ENCODE results near the gene PDK3. TPM values are rescaled to one million over a fixed set of nuclear protein-coding genes. Genes with fewer than 3 reads are reported as not detected.

Gene PDK3
- polyA plus RNA-seq, 1 experiment, result 2.9 TPM

- ChIA-PET CTCF (no interaction called here), POLR2A (no interaction called here)
- Histone ChIP-seq H3K27ac (ENCODE audit: low read depth, low read length) (no peak overlapping the region), H3K27me3 (ENCODE audit: control insufficient read depth, insufficient read depth, low read length) (no peaks in the 10 kb centered on the region), H3K9me3 (ENCODE audit: control insufficient read depth, insufficient read depth, low read length) (no peaks in the 10 kb centered on the region), H3K4me3 (ENCODE audit: low read depth, low read length) (no peak overlapping the region)
- no peak for TF ChIP-seq CTCF (IDR thresholded peaks at IDR 0.05; ENCODE audit: low read depth, low read length)
- DNase-seq (ENCODE audit: low read depth, low spot score), result no peak
Measured at GRCh38 chrX:24435060-24435459, 30.0 kb upstream of the PDK3 start.

GRCh38 chrX:24443918-24444317 is 21.2 kb upstream of the PDK3 start:
- ChIA-PET CTCF (no interaction called here), POLR2A (no interaction called here)
- H3K9me3 ChIP-seq (ENCODE audit: control insufficient read depth, insufficient read depth, low read length), result no peaks in the 10 kb centered on the region
- H3K4me3 ChIP-seq (ENCODE audit: low read depth, low read length), result no peak overlapping the region
- peaks cover 2% of the 10 kb centered on the region for H3K27me3 ChIP-seq (ENCODE audit: control insufficient read depth, insufficient read depth, low read length)
- DNase-seq (ENCODE audit: low read depth, low spot score), result no peak
- TF ChIP-seq CTCF (IDR thresholded peaks at IDR 0.05; ENCODE audit: low read depth, low read length), result no peak
- H3K27ac ChIP-seq (ENCODE audit: low read depth, low read length), result no peak overlapping the region

- ChIA-PET CTCF (no interaction called here), POLR2A (no interaction called here)
- Histone ChIP-seq H3K4me3 (ENCODE audit: low read depth, low read length) (no peak overlapping the region), H3K9me3 (ENCODE audit: control insufficient read depth, insufficient read depth, low read length) (no peaks in the 10 kb centered on the region), H3K27ac (ENCODE audit: low read depth, low read length) (no peak overlapping the region), H3K27me3 (ENCODE audit: control insufficient read depth, insufficient read depth, low read length) (peaks cover 2% of the 10 kb centered on the region)
- no peak for TF ChIP-seq CTCF (IDR thresholded peaks at IDR 0.05; ENCODE audit: low read depth, low read length)
- DNase-seq (ENCODE audit: low read depth, low spot score), result no peak
Measured at GRCh38 chrX:24444645-24445044, 20.4 kb upstream of the PDK3 start.

DNA sequence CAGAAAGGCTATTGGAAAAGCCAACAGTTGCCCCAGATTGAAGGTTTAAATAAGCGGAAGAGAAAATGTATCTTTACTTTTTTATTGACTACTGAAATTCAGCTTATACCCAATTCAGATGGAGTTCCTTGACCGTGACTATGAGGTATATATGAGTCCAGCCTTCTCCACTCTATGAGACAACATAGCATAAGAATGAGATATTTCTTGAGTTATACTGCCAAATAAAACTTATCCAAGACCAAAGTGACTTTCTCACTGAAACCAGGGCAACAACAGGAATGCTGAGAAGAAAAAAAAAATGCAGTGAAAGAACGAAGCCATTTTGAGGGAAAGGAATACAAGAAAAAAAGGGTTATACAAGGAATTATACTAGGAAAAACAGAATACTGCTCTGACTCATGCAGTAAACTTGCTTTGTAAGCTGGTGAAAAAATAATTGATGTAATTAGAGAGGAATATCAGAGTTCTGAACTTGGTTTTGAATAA is 16.3 kb upstream of the PDK3 start:
- TF ChIP-seq CTCF (IDR thresholded peaks at IDR 0.05; ENCODE audit: low read depth, low read length), result no peak
- ChIA-PET POLR2A (no interaction called here), CTCF (no interaction called here)
- H3K27me3 ChIP-seq (ENCODE audit: control insufficient read depth, insufficient read depth, low read length), result peaks cover 2% of the 10 kb centered on the region
- H3K9me3 ChIP-seq (ENCODE audit: control insufficient read depth, insufficient read depth, low read length), result no peaks in the 10 kb centered on the region
- H3K4me3 ChIP-seq (ENCODE audit: low read depth, low read length), result no peak overlapping the region
- no peak overlapping the region for H3K27ac ChIP-seq (ENCODE audit: low read depth, low read length)
- no peak for DNase-seq (ENCODE audit: low read depth, low spot score)

- no peaks in the 10 kb centered on the region for H3K9me3 ChIP-seq (ENCODE audit: control insufficient read depth, insufficient read depth, low read length)
- peaks cover 3% of the 10 kb centered on the region for H3K27me3 ChIP-seq (ENCODE audit: control insufficient read depth, insufficient read depth, low read length)
- no peak overlapping the region for H3K4me3 ChIP-seq (ENCODE audit: low read depth, low read length)
- no peak for DNase-seq (ENCODE audit: low read depth, low spot score)
- ChIA-PET POLR2A (no interaction called here), CTCF (interaction anchor here (1.2 kb wide), 1 partner anchor 36 kb away, joined by 4 read pairs; no protein-coding TSS in a partner anchor)
- H3K27ac ChIP-seq (ENCODE audit: low read depth, low read length), result no peak overlapping the region
- TF ChIP-seq CTCF (IDR thresholded peaks at IDR 0.05; ENCODE audit: low read depth, low read length), result no peak
Measured at GRCh38 chrX:24463077-24463476, 2.0 kb upstream of the PDK3 start.
